ENCODE measurements around the gene IRS2. TPM values are rescaled to one million over a fixed set of nuclear protein-coding genes. Genes with fewer than 3 reads are reported as not detected.

Gene IRS2
- total RNA-seq, 2 experiments from 2014 or later: 2.8 TPM

DNA sequence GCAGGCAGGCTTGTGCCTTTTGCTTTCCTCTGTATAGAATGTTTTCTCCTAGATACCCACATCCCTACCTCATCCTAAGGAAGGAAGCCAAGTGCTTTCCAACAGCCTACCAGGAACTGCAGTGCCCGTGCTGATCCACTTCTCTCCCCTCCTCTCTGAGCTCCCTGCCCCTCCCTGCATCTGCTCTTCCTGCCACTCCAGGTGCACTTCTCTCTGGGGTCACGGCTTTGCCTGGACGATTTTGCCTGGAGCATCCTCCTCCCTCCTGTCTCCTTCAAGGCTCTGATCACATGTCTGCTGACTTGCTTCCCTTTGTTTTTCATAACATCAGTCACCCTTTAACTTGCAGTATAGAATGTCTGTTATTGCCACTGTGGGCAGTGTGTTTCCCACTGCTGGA is 34.7 kb upstream of the IRS2 start:
- CTCF ChIA-PET: no interaction called here
- no peak overlapping the region for H3K27ac Mint-ChIP-seq
- POLR2A ChIA-PET: no interaction called here
- H3K27me3 Mint-ChIP-seq: peaks cover 20% of the 10 kb centered on the region
- TF ChIP-seq, protein P1, sequence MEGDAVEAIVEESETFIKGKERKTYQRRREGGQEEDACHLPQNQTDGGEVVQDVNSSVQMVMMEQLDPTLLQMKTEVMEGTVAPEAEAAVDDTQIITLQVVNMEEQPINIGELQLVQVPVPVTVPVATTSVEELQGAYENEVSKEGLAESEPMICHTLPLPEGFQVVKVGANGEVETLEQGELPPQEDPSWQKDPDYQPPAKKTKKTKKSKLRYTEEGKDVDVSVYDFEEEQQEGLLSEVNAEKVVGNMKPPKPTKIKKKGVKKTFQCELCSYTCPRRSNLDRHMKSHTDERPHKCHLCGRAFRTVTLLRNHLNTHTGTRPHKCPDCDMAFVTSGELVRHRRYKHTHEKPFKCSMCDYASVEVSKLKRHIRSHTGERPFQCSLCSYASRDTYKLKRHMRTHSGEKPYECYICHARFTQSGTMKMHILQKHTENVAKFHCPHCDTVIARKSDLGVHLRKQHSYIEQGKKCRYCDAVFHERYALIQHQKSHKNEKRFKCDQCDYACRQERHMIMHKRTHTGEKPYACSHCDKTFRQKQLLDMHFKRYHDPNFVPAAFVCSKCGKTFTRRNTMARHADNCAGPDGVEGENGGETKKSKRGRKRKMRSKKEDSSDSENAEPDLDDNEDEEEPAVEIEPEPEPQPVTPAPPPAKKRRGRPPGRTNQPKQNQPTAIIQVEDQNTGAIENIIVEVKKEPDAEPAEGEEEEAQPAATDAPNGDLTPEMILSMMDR (IDR thresholded peaks at IDR 0.05): no peak
- intact Hi-C loops (cut with micrococcal nuclease): no loop called here
- H3K9me3 Mint-ChIP-seq: peaks cover 2% of the 10 kb centered on the region
- DNase-seq: no peak
- ATAC-seq: no peak
- no peaks in the 10 kb centered on the region for H3K36me3 Mint-ChIP-seq (ENCODE audit: low read depth)
- H3K4me1 Mint-ChIP-seq (ENCODE audit: low read depth): no peaks in the 10 kb centered on the region
- H3K4me3 Mint-ChIP-seq: no peak overlapping the region

DNA sequence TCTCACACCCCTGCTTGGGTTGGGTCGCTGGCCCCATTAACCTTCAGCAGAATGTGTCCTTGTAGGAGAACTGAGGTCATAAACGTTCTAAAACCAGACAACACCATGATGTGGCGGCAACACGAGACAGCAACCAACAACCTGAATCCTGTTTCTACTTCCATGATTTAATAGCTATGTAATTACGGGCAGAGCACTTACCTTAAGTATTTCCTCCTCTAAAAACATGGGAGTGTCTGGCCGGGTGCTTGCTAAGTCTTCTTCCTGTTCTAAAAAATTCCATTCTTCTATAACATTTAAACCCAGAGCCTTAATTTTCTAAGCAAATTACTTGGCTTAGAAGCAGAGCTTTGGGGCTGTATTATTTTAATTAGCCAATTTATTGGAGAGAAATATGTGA is 33.5 kb upstream of the IRS2 start:
- no peaks in the 10 kb centered on the region for H3K36me3 Mint-ChIP-seq (ENCODE audit: low read depth)
- peaks cover 21% of the 10 kb centered on the region for H3K27me3 Mint-ChIP-seq
- H3K4me1 Mint-ChIP-seq (ENCODE audit: low read depth): no peaks in the 10 kb centered on the region
- H3K27ac Mint-ChIP-seq: no peak overlapping the region
- no peak for DNase-seq
- ATAC-seq: no peak
- H3K9me3 Mint-ChIP-seq: peaks cover 2% of the 10 kb centered on the region
- ChIA-PET CTCF (no interaction called here), POLR2A (no interaction called here)
- intact Hi-C loops (cut with micrococcal nuclease): no loop called here
- TF ChIP-seq, protein P1 (IDR thresholded peaks at IDR 0.05): no peak
- H3K4me3 Mint-ChIP-seq: no peak overlapping the region

DNA sequence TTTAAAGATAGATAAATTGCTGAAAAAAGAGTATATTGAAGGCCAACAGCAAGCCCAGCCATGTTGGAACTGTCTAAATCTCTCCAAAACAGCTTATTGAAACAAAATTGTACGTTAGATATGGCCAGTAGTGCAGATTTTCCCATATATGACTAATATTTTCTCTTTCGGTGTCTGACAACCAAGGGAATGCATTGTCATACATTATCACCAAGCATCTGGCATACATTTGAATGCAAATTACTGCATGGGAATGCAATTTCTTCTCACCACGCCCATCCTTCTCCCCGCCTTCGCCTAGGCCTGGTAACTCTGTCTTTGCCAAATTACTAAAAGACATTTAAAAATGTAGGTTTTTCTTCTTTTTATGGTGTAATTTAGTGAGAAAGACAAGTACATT is 32.5 kb upstream of the IRS2 start:
- H3K36me3 Mint-ChIP-seq (ENCODE audit: low read depth): no peaks in the 10 kb centered on the region
- H3K9me3 Mint-ChIP-seq: no peaks in the 10 kb centered on the region
- TF ChIP-seq, protein P1 (IDR thresholded peaks at IDR 0.05): no peak
- DNase-seq (no peak), ATAC-seq (no peak)
- peaks cover 20% of the 10 kb centered on the region for H3K27me3 Mint-ChIP-seq
- no peak overlapping the region for H3K4me3 Mint-ChIP-seq
- intact Hi-C loops (cut with micrococcal nuclease): no loop called here
- ChIA-PET POLR2A (no interaction called here), CTCF (no interaction called here)
- no peaks in the 10 kb centered on the region for H3K4me1 Mint-ChIP-seq (ENCODE audit: low read depth)
- no peak overlapping the region for H3K27ac Mint-ChIP-seq

DNA sequence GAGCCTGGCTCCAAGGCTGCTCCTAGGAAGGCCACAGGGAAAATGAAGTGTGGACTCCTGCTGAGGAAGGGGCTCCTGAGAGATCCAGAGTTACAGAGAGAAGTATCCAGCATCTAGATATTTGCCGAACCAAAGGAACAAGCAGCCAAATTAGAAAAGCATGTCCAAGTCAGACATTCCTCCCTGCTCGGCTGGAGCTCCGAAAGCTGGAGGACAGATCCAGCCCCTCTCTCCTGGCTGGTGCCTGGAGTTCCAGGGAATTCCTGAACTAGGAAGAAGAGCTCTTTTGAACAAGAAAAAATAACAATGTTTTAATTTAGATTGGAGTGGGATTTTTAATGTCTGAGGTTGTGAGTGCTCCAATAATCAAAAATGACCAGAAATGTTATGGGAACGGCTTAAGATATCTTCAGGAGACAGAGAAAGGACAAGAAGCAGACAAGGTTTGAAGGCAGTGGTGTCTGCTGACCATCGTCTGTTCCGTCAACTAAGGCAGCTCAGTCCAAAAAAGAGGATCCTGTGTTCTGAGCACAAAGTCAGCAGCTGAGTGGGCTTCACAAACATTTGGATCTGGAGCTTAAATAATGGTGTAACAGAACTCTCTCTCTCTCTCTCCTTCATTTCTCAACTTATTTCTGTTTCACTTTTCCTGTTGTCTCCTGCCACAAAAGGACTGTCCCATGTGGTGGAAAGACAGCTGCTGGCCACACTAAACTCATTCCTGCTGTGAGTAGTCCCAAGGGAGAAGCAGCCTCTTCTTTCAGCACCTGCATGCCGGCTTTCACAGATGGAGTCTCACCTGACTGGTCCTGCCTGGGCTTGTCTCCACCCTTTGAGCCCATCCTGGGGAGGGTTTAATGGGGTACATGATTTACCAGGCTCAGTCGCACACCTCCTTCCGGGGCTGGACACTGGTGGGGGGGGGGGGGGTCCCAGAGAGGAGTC is 31.5 kb upstream of the IRS2 start:
- CTCF ChIA-PET: no interaction called here
- H3K9me3 Mint-ChIP-seq: no peaks in the 10 kb centered on the region
- POLR2A ChIA-PET: no interaction called here

DNA sequence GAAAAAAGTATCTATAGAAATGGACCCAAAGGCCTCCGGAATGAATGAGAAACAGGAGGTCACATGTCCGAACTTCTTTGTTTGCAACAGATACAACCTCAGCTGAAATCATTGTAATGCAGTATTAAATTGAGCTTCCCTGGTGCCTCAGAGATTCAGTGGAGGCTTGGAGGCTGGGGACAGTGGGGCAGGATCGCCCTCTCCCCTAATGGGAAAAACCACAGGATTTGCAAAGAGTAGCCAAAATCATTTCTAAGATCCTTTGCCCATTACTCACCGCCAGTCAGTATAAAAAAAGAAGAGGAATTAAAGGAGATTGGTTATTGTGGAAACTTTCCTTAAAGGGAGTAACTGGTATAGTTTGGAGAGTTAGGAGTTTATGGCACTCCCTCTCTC is 30.4 kb upstream of the IRS2 start:
- H3K27me3 Mint-ChIP-seq: peaks cover 18% of the 10 kb centered on the region
- no peak overlapping the region for H3K4me3 Mint-ChIP-seq
- H3K27ac Mint-ChIP-seq: no peak overlapping the region
- TF ChIP-seq, protein P1 (IDR thresholded peaks at IDR 0.05): no peak
- ChIA-PET CTCF (no interaction called here), POLR2A (no interaction called here)
- intact Hi-C loops (cut with micrococcal nuclease): no loop called here
- DNase-seq: no peak
- no peaks in the 10 kb centered on the region for H3K36me3 Mint-ChIP-seq (ENCODE audit: low read depth)
- no peaks in the 10 kb centered on the region for H3K4me1 Mint-ChIP-seq (ENCODE audit: low read depth)
- ATAC-seq: no peak
- H3K9me3 Mint-ChIP-seq: no peaks in the 10 kb centered on the region

More for the DNA sequence above, 31.5 kb upstream of the IRS2 start:
- TF ChIP-seq, protein P1 (IDR thresholded peaks at IDR 0.05): no peak
- Mint-ChIP-seq H3K27ac (no peak overlapping the region), H3K36me3 (ENCODE audit: low read depth) (no peaks in the 10 kb centered on the region), H3K4me1 (ENCODE audit: low read depth) (no peaks in the 10 kb centered on the region), H3K4me3 (no peak overlapping the region), H3K27me3 (peaks cover 18% of the 10 kb centered on the region)
- no peak for DNase-seq
- intact Hi-C loops (cut with micrococcal nuclease): no loop called here
- no peak for ATAC-seq

Data from activated CD8-positive, alpha-beta T cell treated with anti-CD3 and anti-CD28 coated beads for 36 hours (primary cell).